Ishikawa (cell line): Measurements from ENCODE around the gene CAMK1D.

Source experiments
- CREB1 ChIP-seq: IDR thresholded peaks from 2 replicates; pipeline ENCODE4 v1.6.1; 2012; ENCODE audit warnings: low read depth
- EP300 ChIP-seq: IDR thresholded peaks from 2 replicates; pipeline ENCODE4 v1.6.1; 2012; ENCODE audit warnings: borderline replicate concordance
- NFIC ChIP-seq: IDR thresholded peaks from 2 replicates; pipeline ENCODE4 v1.6.1; 2012
- RAD21 ChIP-seq: IDR thresholded peaks from 2 replicates; pipeline ENCODE4 v1.6.1; 2012; ENCODE audit warnings: low read depth
- TAF1 ChIP-seq: IDR thresholded peaks from 2 replicates; pipeline ENCODE4 v1.6.1; 2012; ENCODE audit warnings: low read depth, mild to moderate bottlenecking
- TCF12 ChIP-seq: IDR thresholded peaks from 2 replicates; pipeline ENCODE4 v1.6.1; 2012; ENCODE audit warnings: low read depth
- TEAD4 ChIP-seq: IDR thresholded peaks from 2 replicates; pipeline ENCODE4 v1.6.1; 2012
- YY1 ChIP-seq: IDR thresholded peaks from 2 replicates; pipeline ENCODE4 v1.6.1; 2012; ENCODE audit warnings: low read depth
- ZBTB7A ChIP-seq: IDR thresholded peaks from 2 replicates; pipeline ENCODE4 v1.6.1; 2012; ENCODE audit warnings: low read depth
- TF ChIP-seq, protein P1 (sequence below): IDR thresholded peaks from 2 replicates; pipeline ENCODE4 v1.6.1; 2012
- TF ChIP-seq, protein P2 (sequence below): IDR thresholded peaks from 2 replicates; pipeline ENCODE4 v1.6.1; 2012; ENCODE audit warnings: low read depth, mild to moderate bottlenecking

DNA sequence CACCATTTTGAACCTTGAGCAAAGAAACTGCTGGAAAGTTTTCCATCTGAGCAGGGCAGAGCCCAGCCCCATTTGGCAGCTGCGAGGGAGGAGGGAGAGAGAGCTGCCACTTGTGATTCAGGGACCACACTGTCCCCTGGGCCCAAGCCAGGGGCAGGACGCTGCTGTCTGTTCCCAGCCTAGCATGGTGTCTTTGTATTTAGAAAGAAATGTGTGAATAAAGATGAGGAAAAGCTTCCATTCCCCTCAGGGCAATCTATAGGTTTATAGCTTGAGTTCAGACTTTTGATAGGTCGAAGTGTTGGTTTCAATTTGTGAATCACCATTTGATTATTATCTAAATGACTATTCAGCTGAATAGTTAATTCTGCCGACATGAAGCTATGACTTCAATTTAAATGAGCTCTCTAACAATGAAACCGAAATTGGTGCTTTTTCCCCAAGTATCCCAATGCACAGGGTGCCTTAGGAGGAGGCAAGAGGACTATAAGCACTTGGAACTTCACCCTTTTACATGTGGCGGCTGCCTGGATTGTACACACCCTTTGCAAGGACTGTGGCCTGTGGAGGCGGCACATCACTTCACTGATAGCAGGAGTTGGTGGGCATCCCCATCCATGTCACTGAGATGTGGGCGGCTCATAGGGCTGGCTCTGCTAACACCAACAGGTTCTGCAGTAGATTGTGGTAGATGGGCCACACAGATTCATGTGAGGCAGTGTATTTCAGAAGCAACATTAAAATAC, 428.7 kb downstream of the CAMK1D start:
- no peak for TF ChIP-seq EP300
- TF ChIP-seq, protein P1, sequence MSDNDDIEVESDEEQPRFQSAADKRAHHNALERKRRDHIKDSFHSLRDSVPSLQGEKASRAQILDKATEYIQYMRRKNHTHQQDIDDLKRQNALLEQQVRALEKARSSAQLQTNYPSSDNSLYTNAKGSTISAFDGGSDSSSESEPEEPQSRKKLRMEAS = no peak
- no peak for TF ChIP-seq TEAD4
- TF ChIP-seq, protein P2, sequence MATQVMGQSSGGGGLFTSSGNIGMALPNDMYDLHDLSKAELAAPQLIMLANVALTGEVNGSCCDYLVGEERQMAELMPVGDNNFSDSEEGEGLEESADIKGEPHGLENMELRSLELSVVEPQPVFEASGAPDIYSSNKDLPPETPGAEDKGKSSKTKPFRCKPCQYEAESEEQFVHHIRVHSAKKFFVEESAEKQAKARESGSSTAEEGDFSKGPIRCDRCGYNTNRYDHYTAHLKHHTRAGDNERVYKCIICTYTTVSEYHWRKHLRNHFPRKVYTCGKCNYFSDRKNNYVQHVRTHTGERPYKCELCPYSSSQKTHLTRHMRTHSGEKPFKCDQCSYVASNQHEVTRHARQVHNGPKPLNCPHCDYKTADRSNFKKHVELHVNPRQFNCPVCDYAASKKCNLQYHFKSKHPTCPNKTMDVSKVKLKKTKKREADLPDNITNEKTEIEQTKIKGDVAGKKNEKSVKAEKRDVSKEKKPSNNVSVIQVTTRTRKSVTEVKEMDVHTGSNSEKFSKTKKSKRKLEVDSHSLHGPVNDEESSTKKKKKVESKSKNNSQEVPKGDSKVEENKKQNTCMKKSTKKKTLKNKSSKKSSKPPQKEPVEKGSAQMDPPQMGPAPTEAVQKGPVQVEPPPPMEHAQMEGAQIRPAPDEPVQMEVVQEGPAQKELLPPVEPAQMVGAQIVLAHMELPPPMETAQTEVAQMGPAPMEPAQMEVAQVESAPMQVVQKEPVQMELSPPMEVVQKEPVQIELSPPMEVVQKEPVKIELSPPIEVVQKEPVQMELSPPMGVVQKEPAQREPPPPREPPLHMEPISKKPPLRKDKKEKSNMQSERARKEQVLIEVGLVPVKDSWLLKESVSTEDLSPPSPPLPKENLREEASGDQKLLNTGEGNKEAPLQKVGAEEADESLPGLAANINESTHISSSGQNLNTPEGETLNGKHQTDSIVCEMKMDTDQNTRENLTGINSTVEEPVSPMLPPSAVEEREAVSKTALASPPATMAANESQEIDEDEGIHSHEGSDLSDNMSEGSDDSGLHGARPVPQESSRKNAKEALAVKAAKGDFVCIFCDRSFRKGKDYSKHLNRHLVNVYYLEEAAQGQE = no peak
- no peak for TF ChIP-seq TCF12
- TF ChIP-seq NFIC = no peak
- TF ChIP-seq ZBTB7A = no peak
- no peak for TF ChIP-seq RAD21
- TF ChIP-seq TAF1 = no peak
- TF ChIP-seq YY1 = no peak
- TF ChIP-seq CREB1 = no peak
